Anterior cingulate cortex (tissue), 58 donors: ENCODE data around the gene KCNF1.

ENCODE experiments used
- DNase-seq, 58 donors: peaks; one replicate each; lab custom pipeline; 2025; lab: John Stamatoyannopoulos, UW

The KCNF1 gene

DNA sequence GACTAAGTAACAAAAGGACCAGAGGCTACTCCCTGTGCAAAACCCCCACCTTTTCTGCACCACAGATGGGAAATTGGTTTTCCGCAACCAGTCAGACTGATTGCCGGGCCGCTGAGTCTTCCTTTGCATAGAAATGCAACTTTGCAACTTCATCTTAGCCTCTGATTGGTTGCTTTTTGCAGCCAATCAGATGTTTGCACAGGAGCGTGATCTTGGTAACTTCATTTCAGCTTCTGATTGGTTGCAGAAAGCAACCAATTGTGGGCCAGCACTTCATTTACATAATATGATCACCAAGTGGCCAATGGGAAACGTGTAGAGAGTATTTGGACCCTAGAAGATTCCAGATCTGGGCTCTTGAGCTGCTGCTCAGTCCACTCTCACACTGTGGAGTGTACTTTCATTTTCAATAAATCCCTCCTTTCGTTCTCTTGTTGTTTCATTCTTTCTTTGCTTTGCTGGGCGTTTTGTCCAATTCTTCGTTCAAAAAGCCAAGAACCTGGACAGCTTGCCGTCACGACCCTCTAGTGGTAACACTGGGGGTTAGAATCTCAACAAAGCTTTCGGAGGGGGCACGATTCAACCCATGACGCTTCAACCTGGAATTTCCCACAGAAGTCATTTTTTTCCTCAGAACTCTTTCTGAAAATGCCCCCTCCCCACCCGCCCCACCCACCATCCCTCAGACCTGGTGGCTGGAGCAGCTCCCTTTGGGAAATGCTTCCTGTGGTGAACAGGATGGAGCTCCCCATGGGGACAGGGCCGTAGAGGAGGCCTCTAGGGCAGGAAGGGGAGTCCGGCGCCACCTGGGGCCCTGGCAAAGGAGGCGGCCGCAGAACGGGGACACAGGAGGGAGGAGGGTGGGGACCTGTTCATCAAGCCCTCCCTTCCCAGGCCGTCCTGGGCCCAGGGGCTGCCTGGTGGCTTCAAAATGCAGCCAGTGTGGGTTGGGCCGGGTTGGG, 31.8 kb upstream of the KCNF1 start:
- no peak for DNase-seq

DNA sequence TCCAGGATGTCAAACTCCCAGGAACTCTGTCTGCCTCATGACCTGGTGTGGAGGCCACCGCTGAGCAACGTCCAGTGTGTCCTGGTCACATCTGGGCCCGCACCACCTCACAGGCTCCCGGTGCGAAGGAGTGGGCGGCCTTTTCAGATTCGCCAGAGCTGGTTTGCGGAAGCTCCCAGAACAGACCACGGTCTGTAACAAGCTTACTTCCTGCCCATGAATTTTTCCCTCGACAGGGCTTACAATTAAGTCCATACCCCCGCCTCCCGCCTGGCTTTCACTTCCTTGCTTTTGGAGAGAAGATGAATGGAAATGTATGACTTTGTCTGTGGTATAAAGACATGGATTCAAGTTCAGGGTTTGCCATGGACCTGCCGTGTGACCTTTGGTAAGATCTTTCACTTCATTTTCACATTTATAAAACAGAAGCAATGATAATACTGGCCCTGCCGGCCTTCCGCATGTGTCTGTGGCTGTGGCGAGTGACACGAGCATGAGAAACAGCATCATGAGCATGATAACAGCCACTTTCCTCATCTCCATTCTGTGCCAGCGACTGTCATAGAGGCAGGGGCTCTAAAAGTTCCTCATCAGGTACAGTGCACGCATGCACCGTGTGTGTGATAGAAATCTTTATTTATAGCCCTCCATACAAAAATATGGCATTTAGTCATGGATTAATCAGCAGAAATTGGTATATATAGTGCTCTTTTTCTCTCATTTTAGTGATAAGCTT, 31.0 kb upstream of the KCNF1 start:
- no peak for DNase-seq

DNA sequence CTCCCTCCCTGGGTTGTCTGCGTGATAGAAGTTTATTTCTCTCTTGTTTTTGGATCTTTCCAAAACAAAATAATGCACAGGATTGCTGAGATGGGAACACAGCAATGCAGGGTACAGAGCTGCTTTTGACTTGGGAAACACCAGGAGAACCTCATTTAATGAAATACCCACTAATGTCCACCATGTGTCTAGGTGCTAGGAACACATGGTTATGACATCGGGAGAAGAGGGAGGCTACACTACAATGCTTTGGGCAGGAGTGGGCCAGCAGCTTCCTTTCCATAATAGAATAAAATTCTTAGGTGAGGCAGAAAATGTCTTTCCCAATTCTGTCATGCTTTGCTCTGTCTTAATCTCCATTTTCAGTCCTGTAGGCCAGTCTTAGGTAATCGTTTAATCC, 29.2 kb upstream of the KCNF1 start:
- no peak for DNase-seq

DNA sequence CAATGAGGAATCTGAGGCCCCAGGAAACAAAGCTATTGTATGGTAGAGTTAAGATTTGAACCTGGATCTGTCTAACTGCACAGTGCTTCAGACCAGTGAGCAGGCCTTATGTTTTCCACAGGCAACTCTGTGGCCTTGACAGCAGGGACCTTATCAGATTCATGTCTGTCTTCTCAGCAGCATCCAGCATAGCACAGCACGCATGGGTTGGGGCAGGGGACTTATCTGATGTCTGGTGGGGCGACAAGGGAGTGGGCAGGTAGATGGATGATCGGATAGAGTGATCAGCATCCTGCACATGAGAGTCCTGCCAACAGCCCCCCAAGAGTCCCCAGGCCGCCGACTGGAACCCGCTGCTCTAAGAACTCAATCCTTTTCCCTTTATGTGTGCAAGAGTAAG, 28.7 kb upstream of the KCNF1 start:
- no peak for DNase-seq

DNA sequence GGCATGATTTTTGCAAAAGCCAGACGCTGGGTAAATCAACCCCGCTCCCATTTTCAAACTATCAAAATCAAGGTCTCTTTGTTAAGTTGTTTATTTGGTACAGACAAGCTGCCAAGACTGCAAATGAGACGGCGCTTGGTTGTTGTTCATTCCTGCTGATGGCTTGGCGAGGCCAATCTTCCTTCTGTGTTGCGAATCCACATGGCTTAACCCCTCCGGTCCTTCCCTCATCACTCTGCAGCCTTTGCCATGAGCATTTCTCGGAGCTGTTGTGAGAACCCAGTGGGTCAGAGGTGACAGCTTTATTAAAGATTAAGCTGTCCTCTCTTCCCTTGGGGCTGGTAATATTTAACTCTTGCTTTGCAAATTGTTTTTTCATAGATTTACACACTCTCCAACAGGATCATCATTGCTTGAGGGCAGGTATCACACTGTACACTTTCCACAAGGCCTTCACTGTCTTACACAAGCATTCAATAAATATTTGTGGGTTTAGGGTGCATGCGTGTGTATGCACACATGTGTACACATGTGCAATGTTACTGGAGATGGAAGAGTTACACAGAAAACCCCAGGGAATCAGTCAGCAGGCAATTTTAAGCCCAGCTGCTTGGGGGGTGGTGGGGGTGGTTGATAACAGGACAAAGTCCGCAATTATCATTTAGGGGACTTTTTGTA, 27.8 kb upstream of the KCNF1 start:
- DNase-seq: peak in 32 of 58 donors; percentile 20 to 84 (median 48)

DNA sequence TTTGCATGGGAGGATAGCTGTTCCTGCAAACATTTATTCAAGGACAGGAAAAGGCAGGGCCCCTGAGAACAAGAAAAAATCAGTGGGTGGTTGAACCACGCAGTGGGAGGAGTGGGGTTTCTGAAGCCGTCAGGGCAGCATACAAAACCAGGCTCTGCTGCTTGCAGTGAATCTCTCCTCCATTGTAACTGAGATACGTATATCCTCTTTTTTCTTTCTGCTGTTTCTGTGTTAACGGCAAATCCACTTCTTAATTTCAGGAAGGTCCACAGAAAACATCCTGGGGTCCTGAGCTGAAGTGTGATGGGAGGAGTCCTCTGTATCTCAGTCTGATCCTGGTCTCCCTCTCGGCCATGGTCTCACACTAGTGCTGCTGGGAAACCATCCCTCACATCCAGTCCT, 27.2 kb upstream of the KCNF1 start:
- peak in 7 of 58 donors; percentile 30 to 65 (median 43) for DNase-seq

DNA sequence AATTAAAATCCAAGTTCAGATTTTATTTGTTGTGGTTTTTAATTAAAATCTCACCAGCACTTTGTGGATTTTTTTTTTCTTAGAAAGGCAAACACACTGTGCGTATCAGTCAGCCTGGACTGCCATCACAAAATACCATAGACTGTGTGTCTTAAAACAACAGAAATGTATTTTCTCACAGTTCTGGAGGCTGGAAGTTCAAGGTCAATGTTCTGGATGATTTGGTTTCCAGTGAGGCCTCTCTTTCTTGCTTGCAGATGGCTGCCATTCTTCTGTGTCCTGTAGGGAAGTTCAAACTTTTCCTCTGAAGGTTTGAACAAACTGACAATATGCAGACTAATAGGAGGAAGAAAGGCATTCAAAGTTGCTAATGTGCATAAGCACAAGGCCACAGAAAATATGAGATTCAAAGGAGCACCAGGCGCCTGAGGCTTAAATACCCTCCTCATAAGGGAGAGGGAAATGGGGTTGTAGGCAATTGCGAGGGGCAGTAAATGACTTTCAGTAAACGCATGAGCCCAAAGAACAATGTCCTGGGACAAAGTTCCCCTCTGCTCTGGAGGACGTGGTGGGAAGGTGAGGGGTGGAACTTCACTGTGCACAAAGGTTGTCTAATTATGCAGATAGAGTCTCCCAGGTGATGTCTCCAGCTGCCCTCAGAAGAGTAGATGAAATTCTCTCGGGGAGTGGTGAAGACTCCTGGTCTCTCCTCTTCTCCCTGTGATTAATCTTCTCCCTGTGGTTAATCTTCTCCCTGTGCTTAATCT, 26.5 kb upstream of the KCNF1 start:
- no peak for DNase-seq

DNA sequence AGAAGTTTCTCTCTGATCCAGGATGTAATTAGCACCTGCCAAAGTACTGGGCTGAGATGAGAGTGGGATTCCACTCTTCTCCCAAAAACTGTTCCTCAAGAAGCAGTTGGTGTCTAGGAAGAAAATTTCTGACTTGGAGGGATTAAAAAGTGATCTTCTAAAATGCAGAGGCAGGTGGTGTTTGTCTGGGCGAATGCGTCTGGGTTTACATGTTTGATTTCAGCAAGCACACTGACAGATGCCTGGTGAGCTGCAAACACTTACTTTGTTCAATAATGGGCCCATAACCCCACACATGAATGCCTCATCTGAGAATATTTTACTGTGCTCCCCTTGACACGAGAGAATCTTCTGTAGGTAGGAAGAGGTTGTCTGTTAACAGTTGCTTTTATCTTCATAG, 24.3 kb upstream of the KCNF1 start:
- no peak for DNase-seq

DNA sequence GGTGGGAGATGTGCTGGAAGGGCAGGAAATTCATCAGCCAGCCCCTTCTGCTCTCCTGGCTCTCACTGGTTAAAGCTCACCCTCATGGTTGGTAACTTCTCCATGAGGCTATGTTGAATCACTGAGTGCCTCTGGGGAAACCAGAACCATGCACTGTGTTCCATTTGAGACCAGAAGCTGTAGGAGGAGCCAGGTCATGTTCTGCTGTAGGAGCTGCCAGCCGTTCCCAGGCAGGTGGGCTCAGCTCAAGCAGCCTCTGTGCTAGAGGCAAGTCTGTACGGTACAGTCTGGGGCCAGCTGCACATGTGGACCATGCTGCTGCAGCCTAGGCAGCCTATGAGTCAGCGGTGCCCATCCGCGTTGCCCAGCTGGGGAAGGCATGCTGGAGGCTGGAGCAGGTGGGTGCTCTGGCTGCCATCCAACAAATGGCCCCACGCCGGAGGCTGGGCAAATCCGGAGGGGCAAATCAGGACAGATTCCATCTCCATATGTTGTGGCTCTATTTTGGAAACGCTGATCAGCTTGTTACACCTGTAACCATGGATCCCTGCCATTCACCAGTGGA, 22.0 kb upstream of the KCNF1 start:
- peak in 11 of 58 donors; percentile 19 to 62 (median 42) for DNase-seq

DNA sequence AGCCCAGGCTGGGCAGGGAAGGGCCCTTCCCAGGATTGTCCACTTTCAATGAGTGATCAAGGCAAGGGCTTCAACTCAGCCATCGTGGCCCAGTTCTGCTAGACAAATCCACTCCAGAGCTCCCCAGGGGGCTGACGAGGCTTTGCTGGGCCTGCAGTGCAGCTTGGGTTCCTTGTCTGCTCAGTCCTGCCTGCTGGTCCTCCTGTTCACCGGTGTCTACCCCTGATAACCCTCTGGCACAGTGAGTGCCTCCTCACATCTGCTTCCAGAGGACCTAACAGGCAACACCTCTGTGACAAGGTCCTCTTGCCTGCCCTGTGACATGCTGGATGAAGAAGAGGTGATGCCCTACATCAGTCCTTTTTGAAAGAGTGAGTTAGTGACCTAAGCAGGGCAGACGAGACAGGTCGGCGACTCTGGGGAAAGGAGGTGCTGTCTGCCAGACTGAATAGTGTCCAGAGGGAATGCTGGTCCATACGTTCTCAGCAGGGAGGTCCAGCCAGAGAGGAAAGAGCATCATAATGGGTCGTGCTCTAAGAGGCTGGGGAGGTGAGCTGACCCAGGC, 20.9 kb upstream of the KCNF1 start:
- DNase-seq: no peak

DNA sequence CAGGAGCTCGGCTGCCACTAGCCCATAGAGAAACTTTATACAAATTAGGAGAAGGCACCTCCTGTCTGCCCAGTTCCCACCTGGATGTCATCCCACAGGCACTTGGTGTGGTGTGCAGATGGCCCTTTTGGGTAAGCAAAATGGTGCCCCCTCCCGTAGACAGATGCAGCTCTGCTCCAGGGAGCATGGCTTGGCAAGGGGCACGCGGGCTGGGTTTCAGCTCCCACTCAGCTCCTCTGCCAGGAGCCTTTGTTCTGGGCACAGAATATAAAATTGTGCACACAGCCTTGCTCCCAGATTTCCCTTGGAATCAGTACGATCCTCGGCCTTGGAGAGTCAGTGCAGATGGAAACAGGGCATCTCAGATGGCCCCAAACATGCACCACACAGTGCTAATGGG, 20.3 kb upstream of the KCNF1 start:
- peak in 2 of 58 donors; percentile 31 to 32 for DNase-seq

DNA sequence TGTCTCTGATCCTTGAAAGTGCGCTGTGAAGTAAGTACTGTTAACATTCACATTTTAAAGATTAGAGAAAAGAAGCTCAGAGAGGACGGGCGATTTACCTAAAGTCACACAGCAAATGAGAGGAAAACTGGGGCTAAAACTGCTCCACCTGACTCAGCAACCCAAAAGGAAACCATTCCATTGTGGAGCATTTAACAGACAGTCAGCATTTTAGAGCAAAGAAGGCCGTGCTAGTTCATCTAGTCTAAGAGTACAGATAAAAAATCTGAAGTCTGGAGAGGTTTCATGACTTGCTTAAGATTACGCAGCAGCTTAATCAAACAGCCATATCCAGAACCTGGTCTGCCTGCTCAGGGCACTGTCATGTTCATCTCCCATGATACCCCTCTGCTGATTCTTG, 19.9 kb upstream of the KCNF1 start:
- DNase-seq: no peak

DNA sequence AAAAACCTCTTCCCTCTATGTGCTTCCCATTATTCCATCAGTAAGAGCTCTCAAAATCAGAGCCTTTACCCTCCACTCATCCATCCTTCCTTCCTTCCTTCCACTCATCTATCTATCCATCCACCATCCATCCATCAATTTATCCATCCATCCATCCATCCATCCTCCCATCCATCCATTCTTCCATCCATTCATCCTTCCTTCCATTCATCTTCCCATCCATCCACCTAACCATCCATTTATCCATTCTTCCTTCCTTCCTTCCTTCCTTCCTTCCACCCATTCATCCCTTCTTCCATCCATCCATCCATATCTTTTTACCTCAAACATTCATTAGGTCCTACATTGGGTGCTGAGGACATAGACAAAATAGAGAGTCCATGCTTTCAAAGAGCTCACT, 19.4 kb upstream of the KCNF1 start:
- no peak for DNase-seq

DNA sequence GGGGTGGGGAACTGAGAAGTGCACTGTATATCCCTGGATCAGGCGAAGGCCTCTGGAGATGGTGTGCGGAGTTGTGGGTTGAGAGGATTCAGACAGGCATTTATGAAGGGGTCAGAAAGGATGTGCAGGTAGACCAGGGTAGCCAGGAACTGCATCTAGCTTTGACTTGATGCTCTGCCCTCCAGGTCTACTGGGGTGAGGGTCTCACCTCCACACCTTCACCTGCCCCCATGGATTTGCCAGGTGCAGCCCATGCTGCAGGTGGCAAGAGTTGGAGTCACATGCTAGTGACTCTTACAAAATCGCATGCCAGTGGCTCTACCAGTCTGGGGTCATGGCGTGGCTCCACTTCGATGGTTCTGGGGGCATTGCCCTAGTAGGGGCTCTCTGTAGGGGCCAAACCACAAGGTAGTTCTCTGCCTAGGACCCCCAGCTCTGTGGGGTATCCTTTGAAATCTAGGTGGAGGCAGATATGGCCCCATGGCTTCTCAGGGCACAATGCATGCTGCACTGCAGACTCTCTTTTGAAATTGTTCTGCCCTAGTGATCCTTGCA, 18.9 kb upstream of the KCNF1 start:
- no peak for DNase-seq

DNA sequence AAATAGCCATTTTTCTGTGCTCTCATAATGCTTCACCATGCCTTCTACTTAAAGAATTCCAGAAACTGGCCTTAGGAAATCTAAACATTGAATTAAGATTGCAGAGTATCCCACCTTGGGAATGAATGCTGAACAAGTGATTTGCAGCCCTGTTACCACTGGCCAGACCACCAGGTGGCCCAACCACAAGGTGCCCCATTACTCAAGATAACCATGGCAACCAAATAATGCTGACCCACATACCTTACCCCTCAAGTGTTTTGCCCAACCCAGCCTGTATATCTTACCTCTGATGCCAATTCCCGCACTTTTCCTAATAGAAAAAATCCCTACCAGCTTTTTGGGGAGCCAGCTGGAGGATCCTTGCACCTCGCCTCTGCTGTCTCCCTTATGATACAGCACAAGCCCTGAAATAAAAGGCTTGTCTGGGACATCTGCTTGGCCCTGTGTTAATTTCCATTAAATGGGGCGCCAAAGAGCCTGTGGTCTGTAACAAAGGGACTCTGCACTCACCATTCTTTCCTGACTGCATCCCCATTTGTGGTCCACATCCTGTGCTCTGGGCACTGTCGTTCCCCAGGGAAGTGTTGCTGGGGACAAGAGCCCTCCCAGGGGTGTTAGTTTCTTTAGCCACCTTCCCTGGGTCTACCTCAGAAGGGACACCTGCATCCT, 17.3 kb upstream of the KCNF1 start:
- DNase-seq: no peak

DNA sequence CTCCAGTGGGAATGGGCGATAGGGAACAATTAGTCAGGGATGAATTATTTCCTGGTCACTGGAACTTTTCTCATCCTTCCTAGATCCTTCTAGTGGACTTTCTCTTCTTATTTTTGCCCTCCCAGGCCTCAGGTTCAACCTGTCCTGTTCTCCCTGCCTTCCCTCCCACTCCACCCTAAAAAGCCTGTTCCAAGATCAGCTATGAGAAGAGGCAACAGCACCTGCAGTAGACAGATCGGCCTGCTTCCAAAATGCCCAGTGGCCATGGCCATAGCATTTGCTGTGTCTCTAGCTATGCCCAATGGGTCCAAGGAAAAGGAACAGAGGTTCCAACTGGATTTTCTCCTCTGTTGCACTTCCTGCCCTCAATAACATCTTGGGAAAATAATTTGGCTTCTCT, 16.5 kb upstream of the KCNF1 start:
- no peak for DNase-seq

DNA sequence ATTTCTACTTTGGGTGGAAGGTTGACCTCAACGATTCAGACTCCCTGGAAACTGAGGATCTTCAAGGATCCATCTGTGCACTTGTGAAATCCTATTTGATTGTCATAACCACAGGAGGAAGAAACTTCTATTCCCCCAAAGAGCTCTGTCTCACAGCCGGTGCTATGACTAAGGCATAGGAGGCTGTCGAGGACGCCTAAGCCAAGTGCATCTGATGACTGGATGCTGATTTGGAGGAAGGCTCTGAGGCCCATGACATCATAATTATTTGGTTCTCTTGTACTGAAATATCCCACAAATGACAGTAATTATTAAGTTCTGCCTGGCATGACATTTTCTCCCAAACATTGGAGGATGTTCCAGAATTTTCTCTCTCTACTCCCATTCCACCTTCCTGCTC, 13.8 kb upstream of the KCNF1 start:
- DNase-seq: peak in 1 of 58 donors; percentile 18

DNA sequence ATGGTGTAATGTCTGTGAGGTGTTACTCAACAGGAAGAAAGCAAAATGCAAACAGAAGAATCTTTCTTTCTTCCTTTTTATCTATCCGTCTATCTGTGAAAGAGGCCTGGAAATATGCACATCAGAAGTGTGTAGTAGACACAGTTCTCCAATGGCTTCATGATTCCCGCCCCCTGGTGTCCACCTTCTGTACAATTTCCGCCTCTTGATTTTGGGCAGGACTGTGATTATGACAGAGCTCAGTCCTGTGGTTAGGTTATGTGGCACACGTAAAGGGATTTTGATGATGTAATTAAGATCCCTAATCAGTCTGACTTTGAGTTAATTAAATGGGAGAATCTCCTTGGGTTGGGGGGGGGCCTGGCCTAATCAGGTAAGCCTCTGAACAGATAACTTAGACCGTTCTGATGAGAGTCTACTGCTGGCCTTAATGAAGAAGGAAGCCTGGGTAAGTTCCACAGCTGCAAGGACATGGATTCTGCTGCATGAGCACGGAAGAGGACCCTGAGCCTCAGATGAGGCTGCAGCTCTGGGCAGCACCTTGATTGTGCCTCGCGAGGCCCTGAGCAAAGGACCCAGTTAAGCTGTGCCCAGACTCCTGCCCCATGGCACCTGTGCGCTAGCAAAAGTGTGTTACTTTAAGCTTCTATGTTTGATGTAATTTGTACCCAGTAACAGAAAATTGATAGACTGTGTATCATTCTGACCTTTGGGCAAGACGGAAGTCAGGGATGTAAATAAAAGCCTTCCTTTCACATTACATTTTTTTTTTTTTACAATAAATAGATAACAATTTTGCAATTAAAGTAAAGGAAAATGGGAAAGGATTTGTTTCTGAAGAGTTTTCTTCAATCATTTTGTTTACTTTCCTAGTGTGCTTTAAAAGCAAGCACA, 11.3 kb upstream of the KCNF1 start:
- DNase-seq: no peak
